ENCODE data around the gene RADIL.

- TF ChIP-seq POLR2A (IDR thresholded peaks at IDR 0.05): no peak
- no peak for TF ChIP-seq CTCF (IDR thresholded peaks at IDR 0.05)
Observed at GRCh38 chr7:4837803-4838625, 45.5 kb downstream of the RADIL start.

All from uterus (tissue), 2 donors.